Neural cell (in vitro differentiated cells): Measurements from ENCODE around the gene DOCK10. TPM values are rescaled to one million over a fixed set of nuclear protein-coding genes. Genes with fewer than 3 reads are reported as not detected.

Experiments used
- H2AFZ ChIP-seq: fragments of 200-600, 300-800 bp; sonication (generic), shearing (Covaris generic); 2 replicates; pipeline ENCODE4 v1.6.0; 2014; ENCODE audit warnings: low read depth, mild to moderate bottlenecking, antibody characterized with exemption, low read length, moderate library complexity
- H3F3A ChIP-seq: fragments of 200-600 bp; shearing (Covaris generic); 2 replicates; pipeline ENCODE4 v1.6.1; 2016; ENCODE audit warnings: mild to moderate bottlenecking, moderate library complexity, mixed read lengths, antibody characterized with exemption, low read length; ENCODE audit not compliant: insufficient read depth, poor library complexity, severe bottlenecking
- H3K27ac ChIP-seq: fragments of 200-600, 300-800 bp; sonication (generic), shearing (Covaris generic); 2 replicates; pipeline ENCODE4 v1.5.1; 2014; ENCODE audit warnings: mild to moderate bottlenecking, low read length, moderate library complexity
- H3K27me3 ChIP-seq: fragments of 300-800, 200-600 bp; sonication (generic), shearing (Covaris generic); 2 replicates; pipeline ENCODE4 v1.6.0; 2014; ENCODE audit warnings: mild to moderate bottlenecking, low read depth, low read length, moderate library complexity; ENCODE audit not compliant: insufficient read depth
- H3K36me3 ChIP-seq: fragments of 300-800, 200-600 bp; sonication (generic), shearing (Covaris generic); 2 replicates; pipeline ENCODE4 v1.5.1; 2014; ENCODE audit warnings: mild to moderate bottlenecking, antibody characterized with exemption, low read length, moderate library complexity; ENCODE audit not compliant: insufficient read depth
- H3K4me2 ChIP-seq: fragments of 300-800, 200-600 bp; sonication (generic), shearing (Covaris generic); 2 replicates; pipeline ENCODE4 v1.6.0; 2014; ENCODE audit warnings: mild to moderate bottlenecking, low read length
- H3K4me3 ChIP-seq: fragments of 300-800, 200-600 bp; sonication (generic), shearing (Covaris generic); 2 replicates; pipeline ENCODE4 v1.5.1; 2014; ENCODE audit warnings: mild to moderate bottlenecking, low read length, moderate library complexity
- H3K79me2 ChIP-seq: fragments of 200-600 bp; shearing (Covaris generic); replicated peaks from 2 replicates; pipeline ENCODE4 v1.6.0; 2014; ENCODE audit warnings: mild to moderate bottlenecking, low read length, moderate library complexity; ENCODE audit not compliant: insufficient read depth
- H3K9ac ChIP-seq: fragments of 300-800, 200-600 bp; sonication (generic), shearing (Covaris generic); 2 replicates; pipeline ENCODE4 v1.6.1; 2016; ENCODE audit warnings: mild to moderate bottlenecking, low read length, mixed read lengths
- H3K9me2 ChIP-seq: fragments of 200-600 bp; shearing (Covaris generic); 2 replicates; pipeline ENCODE4 v1.6.1; 2016; ENCODE audit warnings: mild to moderate bottlenecking, low read length, mixed read lengths; ENCODE audit not compliant: insufficient read depth
- H3K9me3 ChIP-seq: fragments of 200-600, 300-800 bp; sonication (generic), shearing (Covaris generic); 2 replicates; pipeline ENCODE4 v1.6.1; 2016; ENCODE audit warnings: mild to moderate bottlenecking, mixed run types, low read length, moderate library complexity, mixed read lengths
- H4K20me1 ChIP-seq: fragments of 200-600 bp; shearing (Covaris generic); 2 replicates; pipeline ENCODE4 v1.6.1; 2016; ENCODE audit warnings: mild to moderate bottlenecking, mixed run types; ENCODE audit not compliant: insufficient read depth
- CTCF ChIP-seq: fragments of 450-650 bp; IDR thresholded peaks from 2 replicates; pipeline ENCODE4 v1.5.1; 2014; ENCODE audit warnings: antibody characterized with exemption, mild to moderate bottlenecking, moderate library complexity; ENCODE audit not compliant: poor library complexity, severe bottlenecking
- EP300 ChIP-seq: fragments of 450-650 bp; conservative IDR thresholded peaks from 2 replicates; pipeline ENCODE4 v1.6.1; 2014; ENCODE audit warnings: antibody characterized with exemption, mild to moderate bottlenecking, moderate library complexity; ENCODE audit not compliant: poor library complexity, severe bottlenecking
- EZH2 ChIP-seq: fragments of 200-600, 300-800 bp; shearing (Covaris generic), sonication (generic); IDR thresholded peaks from 2 replicates; pipeline ENCODE4 v1.6.1; 2014; ENCODE audit warnings: antibody characterized with exemption, low read length, borderline replicate concordance, mild to moderate bottlenecking; ENCODE audit not compliant: insufficient read depth, poor library complexity, severe bottlenecking
- MXI1 ChIP-seq: fragments of 450-650 bp; conservative IDR thresholded peaks from 2 replicates; pipeline ENCODE4 v1.6.1; 2014; ENCODE audit warnings: antibody characterized with exemption, mild to moderate bottlenecking; ENCODE audit not compliant: poor library complexity, severe bottlenecking
- POLR2AphosphoS5 ChIP-seq: IDR thresholded peaks from 2 replicates; pipeline ENCODE4 v1.6.1; 2012
- RAD21 ChIP-seq: fragments of 450-650 bp; conservative IDR thresholded peaks from 2 replicates; pipeline ENCODE4 v1.6.1; 2014; ENCODE audit warnings: antibody characterized with exemption, mild to moderate bottlenecking, moderate library complexity
- SMC3 ChIP-seq: fragments of 450-650 bp; conservative IDR thresholded peaks from 2 replicates; pipeline ENCODE4 v1.6.1; 2014; ENCODE audit warnings: antibody characterized with exemption, mild to moderate bottlenecking, moderate library complexity; ENCODE audit not compliant: poor library complexity
- TAF1 ChIP-seq: IDR thresholded peaks from 2 replicates; pipeline ENCODE4 v1.6.1; 2012; ENCODE audit warnings: low read depth
- polyA plus RNA-seq: library from polyadenylated mRNA; depleted of rRNA; stranded (reverse); fragments of >200 nt; gene quantifications from 2 replicates; pipeline ENCODE4 v1.2.3, GENCODE V29; 2014

The DOCK10 gene
- polyA plus RNA-seq, 1 donor from 2014 or later: 0.37 TPM

GRCh38 chr2:225027061-225027762, 15.1 kb downstream of the DOCK10 start:
- no peaks in the 10 kb centered on the region for H3K36me3 ChIP-seq
- H2AFZ ChIP-seq: no peak overlapping the region
- H3K79me2 ChIP-seq: no peaks in the 10 kb centered on the region
- no peak overlapping the region for H3K4me3 ChIP-seq
- H3K27ac ChIP-seq: no peak overlapping the region
- H4K20me1 ChIP-seq: no peaks in the 10 kb centered on the region
- TF ChIP-seq POLR2AphosphoS5 (no peak), TAF1 (no peak), MXI1 (no peak), EP300 (no peak)
- H3F3A ChIP-seq: no peaks in the 10 kb centered on the region
- H3K9me3 ChIP-seq: no peaks in the 10 kb centered on the region
- no peak overlapping the region for H3K9ac ChIP-seq
- H3K4me2 ChIP-seq: no peak overlapping the region
- no peaks in the 10 kb centered on the region for H3K27me3 ChIP-seq
- H3K9me2 ChIP-seq: no peaks in the 10 kb centered on the region

GRCh38 chr2:225025917-225026571, 16.2 kb downstream of the DOCK10 start:
- Histone ChIP-seq H3K79me2 (no peaks in the 10 kb centered on the region), H3K27me3 (no peaks in the 10 kb centered on the region), H3F3A (no peaks in the 10 kb centered on the region), H4K20me1 (no peaks in the 10 kb centered on the region), H3K9me2 (no peaks in the 10 kb centered on the region), H3K4me3 (no peak overlapping the region), H3K27ac (no peak overlapping the region), H3K36me3 (no peaks in the 10 kb centered on the region), H3K9me3 (no peaks in the 10 kb centered on the region), H3K4me2 (no peak overlapping the region), H3K9ac (no peak overlapping the region), H2AFZ (no peak overlapping the region)
- TF ChIP-seq EZH2 (no peak), TAF1 (no peak), SMC3 (no peak), CTCF (no peak), POLR2AphosphoS5 (no peak)

DNA sequence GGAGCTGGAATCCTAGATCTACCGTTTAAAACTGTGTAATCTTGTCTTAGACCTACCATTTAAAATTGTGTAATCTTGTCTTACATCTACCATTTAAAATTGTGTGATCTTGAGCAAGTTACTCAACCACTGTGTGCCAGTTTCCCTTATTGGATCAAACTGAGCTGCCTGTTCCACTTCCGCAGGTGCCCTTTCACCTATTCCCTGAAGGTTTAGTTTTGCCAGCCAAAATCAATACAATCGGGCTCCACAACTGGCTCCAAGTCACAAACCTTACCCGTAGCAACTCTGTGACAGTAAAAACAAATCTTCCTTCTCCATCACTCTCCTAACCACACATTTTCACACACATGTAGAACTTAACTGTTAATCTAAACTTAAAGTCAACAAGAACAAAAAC, 20.1 kb downstream of the DOCK10 start:
- TF ChIP-seq EP300 (no peak), RAD21 (no peak), SMC3 (no peak)
- no peaks in the 10 kb centered on the region for H3K27me3 ChIP-seq
- no peak overlapping the region for H3K27ac ChIP-seq
- no peaks in the 10 kb centered on the region for H3K79me2 ChIP-seq
- H3F3A ChIP-seq: no peaks in the 10 kb centered on the region
- no peaks in the 10 kb centered on the region for H3K9me3 ChIP-seq
- H3K9me2 ChIP-seq: no peaks in the 10 kb centered on the region
- no peak overlapping the region for H2AFZ ChIP-seq
- H4K20me1 ChIP-seq: no peaks in the 10 kb centered on the region
- no peak overlapping the region for H3K4me3 ChIP-seq
- H3K9ac ChIP-seq: no peak overlapping the region
- H3K4me2 ChIP-seq: no peak overlapping the region
- no peaks in the 10 kb centered on the region for H3K36me3 ChIP-seq
